Measurements from ENCODE around the gene TTC23.

Gene TTC23

GRCh38 chr15:99163271-99164062, 85.9 kb downstream of the TTC23 start:
- DNase-seq: no peak

DNA sequence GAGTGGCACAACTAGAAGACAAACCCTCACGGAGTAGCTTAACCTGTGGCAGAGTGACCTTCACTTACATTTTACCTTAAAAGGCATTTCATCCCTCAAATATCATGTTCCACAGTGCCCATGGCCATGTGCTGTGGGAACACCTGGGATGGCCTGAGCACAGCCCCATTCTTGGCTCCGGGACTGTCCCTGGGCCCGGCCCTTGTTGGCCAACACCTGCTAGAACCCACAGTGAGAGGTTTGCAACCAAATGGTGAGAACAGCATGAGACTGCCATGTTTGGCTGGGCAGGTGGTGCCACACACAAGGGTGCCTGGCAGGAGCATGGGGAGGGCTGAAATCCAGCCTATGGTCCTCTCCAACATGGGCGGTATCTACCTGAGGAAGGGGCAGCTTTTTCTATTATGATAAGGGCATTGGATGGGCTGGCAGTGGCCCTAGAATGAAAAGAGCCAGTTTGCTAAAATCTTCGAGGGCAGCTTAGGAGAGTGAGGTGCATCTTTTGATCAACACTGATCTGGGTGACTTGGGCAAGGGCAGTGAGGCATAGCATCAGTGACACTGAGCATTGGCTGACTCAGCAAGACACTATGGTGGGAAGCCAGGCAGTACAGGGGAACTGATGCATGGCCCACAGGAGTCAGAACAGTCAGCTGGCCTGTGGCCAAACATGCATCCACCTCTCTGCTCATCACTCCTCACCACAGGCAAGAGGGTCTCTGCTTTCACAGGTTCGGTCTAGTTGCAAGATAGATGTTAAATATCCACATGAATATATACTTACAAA, 90.6 kb downstream of the TTC23 start:
- no peak for DNase-seq

DNA sequence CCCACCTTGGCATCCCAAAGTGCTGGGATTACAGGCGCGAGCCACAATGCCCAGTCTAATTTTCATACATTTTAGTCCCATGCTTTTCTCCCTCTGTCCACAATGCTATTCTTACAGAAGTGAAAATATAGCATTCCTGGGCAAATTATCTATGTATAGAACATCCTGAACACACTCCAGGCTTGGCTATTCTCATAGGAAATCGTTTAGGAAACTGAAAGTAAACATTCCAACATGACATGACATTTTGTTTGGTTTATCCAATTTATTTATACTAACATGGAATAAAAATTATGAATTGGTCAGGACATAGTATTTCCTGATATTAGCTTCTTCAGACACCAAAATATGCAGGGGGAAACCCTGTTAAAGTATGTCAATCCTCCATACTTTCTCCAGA, 91.9 kb downstream of the TTC23 start:
- no peak for DNase-seq

DNA sequence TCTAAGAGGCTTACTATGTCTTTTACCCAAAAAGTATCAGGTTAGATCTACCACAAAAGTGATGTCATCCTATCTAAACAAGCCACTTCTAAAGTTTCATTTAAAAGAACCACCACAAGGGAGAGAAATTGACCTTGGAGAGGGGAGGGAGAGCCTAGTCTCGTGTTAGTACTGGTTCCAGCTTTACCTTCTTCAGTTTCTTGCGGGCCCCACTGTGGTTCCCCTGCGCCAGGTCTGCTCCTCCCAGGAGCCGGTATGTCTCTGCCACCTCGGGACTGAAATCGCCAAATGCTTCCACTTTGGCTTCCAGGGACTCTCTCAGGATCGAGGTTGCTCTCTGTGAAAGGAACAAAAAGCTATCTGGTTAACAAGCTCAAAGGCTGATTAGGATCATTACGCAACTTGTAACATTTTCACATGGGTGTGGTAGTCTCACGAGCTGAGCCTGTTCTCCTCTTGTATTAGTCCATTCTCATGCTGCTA, 93.4 kb downstream of the TTC23 start:
- no peak for DNase-seq

GRCh38 chr15:99154271-99154670, 95.1 kb downstream of the TTC23 start:
- no peak for DNase-seq

GRCh38 chr15:99153026-99153535, 96.3 kb downstream of the TTC23 start:
- DNase-seq: no peak

DNA sequence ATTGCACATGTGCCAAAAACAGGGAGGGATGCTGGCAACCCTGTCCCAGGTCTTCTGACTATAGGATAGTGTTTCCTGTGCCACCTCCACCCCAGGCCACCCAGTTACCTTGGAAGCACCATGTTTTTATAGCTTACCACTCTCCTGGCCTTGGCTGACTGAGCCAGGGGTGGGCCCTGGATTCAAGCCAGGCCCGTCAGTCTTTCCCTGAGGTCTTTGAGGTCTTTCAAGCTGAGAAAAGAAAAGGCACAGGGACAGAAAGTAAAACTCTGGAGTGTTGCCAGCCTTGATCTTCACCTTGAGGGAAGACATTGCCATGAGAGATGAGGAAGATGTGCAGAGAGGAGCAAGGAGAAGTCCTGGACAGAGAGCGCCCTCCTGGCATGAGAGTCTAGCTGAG, 98.2 kb downstream of the TTC23 start:
- no peak for DNase-seq

GRCh38 chr15:99149366-99149765, 100.0 kb downstream of the TTC23 start:
- no peak for DNase-seq

GRCh38 chr15:99148851-99149276, 100.5 kb downstream of the TTC23 start:
- DNase-seq: no peak

GRCh38 chr15:99146661-99147060, 102.7 kb downstream of the TTC23 start:
- no peak for DNase-seq

DNA sequence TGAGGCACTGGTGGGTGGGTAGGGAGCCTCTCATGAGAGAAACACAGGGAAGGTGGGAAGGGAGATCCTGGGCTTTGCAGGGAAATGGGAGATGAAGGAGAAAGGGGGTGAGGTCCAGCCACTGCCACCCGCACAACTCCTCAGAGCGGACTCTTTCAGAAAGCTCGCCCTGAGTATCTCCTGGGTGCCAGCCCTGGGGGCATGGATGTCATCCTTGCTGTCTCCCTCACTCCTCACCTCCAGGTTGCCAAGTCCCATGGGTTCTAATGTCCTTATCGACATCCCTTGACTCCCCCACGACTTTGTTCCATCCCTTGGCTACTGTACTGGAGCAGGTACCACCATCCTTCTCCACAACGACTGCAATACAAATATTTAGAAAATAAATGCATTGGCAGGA, 103.6 kb downstream of the TTC23 start:
- no peak for DNase-seq

DNA sequence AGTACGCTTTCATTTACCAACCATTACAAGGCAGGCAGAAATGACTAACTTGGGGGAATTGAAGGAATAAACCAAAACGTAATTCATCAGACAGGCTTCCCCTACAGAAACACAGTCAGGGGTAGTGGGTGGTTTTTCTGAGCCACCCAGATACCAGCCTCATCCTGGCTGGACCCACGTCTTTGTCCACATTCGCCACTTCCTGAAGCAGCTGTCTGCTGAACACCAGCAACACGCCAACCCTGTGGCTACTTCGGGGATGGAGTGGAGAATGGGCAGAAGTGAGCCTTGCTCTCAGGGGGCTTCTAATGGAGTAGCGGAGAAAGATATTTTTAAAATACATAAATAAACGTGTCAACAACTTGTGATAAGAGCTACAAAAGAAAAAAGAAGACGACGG, 104.4 kb downstream of the TTC23 start:
- DNase-seq: no peak

GRCh38 chr15:99143655-99144610, 105.4 kb downstream of the TTC23 start:
- DNase-seq: no peak

GRCh38 chr15:99143242-99143641, 106.1 kb downstream of the TTC23 start:
- DNase-seq: no peak

- DNase-seq: no peak
Measured at GRCh38 chr15:99142562-99142961, 106.8 kb downstream of the TTC23 start.

GRCh38 chr15:99141943-99142342, 107.4 kb downstream of the TTC23 start:
- DNase-seq: no peak

GRCh38 chr15:99140590-99140989, 108.8 kb downstream of the TTC23 start:
- no peak for DNase-seq

DNA sequence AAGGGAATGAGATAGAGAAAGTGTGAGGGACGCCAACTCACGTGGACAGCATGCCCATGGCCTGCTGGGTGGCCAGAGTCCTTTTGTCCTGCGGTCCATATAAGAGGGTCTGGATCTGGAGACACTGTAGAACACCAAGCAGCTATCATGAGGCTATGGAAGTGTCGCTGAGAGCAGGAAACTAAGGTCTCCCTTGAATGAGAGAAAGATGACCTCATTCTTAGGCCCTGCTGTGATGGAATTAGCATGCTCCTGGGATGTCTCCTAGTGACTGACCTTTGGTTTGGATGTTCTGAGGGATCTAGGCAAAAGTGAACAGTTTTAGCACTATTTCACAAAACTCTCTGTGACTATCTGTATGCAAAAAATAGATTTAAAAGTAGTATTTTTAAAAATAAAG, 110.1 kb downstream of the TTC23 start:
- DNase-seq: no peak

DNA sequence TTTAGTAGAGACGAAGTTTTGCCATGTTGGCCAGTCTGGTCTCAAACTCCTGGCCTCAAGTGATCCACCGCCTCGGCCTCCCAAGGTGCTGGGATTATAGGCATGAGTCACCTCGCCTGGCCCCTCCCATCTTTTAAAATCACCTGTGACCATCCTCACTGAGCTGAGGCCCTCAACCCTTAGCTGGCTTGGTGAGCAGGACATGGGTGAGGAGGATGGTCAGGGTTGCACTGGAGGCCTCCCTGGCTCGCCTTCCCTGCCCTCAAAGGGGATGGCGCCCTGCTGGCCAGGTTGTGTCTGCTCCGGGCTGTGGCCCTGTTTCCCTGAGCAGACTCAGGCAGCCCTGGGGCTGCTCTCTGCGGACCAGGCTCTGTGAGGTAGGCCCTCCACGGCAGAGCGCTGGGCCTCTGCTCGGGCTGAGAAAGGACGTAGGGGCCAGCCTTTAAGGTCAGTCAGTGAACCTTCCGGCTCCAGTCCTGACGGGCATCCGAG, 110.8 kb downstream of the TTC23 start:
- DNase-seq: no peak

DNA sequence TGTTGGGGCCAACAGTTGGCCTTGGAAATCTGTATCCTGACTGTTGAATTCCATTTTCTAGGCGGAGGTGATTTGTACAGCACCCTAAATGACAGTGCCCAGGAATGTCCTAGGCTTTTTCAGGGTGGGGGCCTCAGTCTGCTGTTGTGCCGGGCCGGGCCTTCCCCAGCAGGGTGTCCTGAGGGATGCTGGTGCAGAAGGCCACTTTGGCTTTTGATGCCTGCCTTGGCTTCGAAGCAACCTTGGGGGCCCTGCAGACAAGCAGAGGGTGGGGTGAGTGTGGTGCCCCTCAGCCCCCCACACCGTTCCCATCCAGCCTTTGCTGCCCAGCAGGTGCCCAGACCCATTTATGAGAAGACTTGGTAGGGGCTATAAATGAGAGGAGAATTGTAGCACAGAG, 111.5 kb downstream of the TTC23 start:
- DNase-seq: no peak

DNA sequence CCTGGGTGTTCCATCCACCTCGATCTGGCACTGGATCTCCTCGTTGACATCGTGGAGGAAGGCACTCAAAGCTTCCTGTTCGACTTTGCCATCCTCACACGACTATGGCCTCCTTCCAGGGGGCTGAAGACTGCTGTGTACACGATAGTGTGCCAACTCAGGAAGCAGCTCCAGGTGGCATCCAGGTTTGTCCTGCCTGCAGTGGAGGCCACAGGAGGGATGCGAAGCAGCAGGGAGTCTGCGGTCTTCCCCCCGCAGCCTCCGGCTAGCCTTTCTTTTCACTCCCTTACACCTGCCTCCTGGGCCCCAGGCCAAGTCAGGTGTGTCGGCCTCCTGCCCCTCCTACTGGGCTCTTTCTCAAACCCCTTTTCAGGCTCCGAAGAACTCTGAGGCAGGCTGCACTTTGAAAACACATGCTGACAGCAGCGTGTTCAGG, 112.3 kb downstream of the TTC23 start:
- peak; percentile 95 for DNase-seq

DNA sequence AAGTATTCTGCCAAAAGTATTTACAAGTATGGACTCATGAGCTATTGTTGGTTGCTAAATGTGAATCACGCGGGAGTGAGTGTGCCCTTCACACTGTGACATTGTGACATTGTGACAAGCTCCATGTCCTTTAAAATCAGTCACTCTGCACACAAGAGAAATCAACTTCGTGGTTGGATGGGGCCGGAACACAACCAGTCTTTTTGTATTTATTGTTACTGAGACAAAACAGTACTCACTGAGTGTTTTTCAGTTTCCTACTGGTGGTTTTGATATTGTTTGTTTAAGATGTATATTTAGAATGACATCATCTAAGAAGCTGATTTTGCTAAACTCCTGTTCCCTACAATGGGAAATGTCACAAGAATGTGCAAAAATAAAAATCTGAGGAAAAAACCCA, 114.2 kb downstream of the TTC23 start:
- DNase-seq: no peak

Measured in NCI-H1105 (cell line).